ENCODE measurements around the gene CPLX3.

GRCh38 chr15:74868059-74868458 is 41.6 kb downstream of the CPLX3 start:
- no peak for TF ChIP-seq ZFP3 (CRISPR knock-in tag; IDR thresholded peaks at IDR 0.05)
- TF ChIP-seq CSRNP3 (CRISPR knock-in tag; IDR thresholded peaks at IDR 0.05) = no peak
